GM19328 (cell line): ENCODE data around the gene ALG12.

Experiments used
- ATAC-seq: cut with Tn5 transposase; IDR thresholded peaks from one replicate; pipeline ENCODE4 v1.9.1; 2021; ENCODE audit warnings: mild to moderate bottlenecking, moderate library complexity; ENCODE audit not compliant: unreplicated experiment

ALG12 gene

GRCh38 chr22:49915610-49916009 is 2.6 kb downstream of the ALG12 start:
- ATAC-seq: no peak

DNA sequence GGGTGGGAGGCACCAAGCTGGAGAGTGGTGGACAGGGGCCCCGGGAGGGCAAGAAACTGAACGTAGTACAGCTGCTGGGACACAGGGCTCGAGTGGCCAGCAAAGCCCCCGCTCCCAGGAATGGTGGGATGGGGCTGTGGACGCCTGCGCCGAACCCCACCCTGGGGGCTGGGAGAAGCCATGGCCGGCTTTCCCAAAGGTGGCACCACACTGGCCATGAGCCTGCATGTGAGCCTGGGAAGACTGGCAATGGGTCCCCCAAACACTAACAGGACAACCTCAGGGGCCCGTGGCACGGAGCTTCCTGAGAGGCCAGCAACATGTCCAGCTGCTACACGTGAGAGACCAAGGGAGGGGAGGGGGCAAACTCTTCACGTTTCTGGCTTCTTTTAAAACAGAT is 4.0 kb downstream of the ALG12 start:
- no peak for ATAC-seq

DNA sequence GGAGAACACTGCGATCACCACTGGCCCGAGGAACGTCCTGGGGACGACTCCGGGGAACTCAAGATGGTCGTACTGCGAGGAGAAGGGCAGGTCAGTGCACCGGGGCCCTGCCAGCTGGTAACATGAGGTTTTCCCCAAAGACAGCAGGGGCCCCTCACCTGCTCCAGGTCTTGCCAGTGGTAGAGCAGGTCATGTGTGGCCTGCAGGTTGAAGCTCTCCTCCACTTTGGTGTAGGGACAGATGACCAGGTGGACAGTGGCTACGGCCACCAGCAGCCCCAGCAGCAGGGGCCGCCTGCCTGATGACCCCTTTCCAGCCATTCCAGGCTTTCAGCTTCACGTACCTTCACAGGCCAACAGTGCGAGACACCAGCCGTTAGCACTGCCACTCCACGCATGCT is 4.8 kb downstream of the ALG12 start:
- no peak for ATAC-seq

GRCh38 chr22:49913026-49913425 is 5.2 kb downstream of the ALG12 start:
- ATAC-seq: no peak

DNA sequence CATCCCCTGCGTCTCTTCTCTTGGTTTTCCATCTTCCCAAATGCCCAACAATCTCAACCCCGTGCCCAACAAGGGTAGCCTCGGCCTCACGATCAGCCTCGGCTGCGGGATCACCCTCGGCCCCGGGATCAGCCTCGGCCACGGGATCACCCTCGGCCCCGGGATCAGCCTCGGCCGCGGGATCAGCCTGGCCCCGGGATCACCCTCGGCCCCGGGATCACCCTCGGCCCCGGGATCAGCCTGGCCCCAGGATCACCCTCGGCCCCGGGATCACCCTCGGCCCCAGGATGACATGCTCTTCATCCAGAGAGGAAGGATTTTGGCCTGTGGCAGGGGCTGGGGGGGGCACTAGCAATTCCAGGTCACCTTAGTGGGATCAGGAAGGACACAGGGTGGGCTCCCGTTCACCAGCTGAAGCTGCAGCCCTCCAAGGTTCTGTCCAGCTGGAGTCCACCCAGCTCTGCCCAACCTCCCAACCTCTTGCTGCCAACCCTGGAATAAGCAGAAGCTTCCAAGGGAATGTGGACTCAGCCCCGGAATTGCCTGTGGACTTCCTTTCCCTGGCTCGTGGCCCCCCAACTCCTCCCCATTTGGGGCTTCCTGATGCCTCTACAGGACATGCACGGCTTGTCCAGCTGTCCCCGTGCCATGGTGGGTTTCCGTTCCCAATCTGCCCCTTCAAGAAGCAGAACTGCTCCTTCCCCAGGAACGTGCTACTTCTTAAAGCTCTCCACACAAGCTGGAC is 6.2 kb downstream of the ALG12 start:
- ATAC-seq: no peak

DNA sequence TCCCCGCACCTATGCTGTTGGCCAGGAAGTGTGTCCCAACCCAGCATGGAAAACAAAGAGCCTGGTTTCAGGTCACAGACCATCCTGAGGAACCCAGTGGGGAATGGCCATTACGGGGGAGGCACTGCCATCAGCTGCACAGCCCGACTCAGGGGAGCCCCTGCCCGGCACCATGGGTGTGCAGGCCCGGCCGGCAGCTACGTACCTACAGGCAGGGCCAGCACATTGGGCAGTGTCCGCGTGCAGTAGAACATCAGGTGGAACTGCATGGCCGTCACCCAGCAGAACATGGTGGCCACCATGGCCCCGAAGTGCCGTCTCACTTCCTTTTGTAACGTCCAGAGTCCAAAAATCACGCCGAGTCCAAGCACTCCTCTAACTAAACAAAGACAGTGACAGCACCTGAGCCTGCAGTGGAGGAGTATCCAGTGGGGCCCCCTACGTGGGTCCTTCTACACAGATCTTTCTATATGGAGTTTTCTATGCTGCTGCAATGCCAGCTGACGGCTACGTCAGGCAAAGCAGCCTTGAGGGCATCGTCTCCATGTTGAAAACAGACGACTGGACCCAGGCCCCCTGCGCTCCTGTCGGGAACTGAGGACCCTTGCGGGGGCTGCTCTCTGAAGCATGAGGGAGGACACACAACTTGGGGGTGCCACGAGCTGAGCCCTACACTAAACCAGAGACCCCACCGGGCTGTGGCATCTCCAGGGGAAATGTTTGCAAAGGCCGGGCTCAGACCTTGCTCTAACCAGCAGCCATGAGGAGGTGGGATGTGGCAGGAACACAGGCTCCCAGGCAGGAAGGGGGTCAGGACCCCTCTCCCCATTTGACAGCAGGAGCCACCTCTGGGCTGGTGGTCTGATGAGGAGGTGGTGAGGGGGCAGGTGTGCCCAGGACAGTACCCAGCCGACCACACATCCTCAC is 7.7 kb downstream of the ALG12 start:
- ATAC-seq: no peak

GRCh38 chr22:49909476-49910205 is 8.6 kb downstream of the ALG12 start:
- ATAC-seq: no peak

DNA sequence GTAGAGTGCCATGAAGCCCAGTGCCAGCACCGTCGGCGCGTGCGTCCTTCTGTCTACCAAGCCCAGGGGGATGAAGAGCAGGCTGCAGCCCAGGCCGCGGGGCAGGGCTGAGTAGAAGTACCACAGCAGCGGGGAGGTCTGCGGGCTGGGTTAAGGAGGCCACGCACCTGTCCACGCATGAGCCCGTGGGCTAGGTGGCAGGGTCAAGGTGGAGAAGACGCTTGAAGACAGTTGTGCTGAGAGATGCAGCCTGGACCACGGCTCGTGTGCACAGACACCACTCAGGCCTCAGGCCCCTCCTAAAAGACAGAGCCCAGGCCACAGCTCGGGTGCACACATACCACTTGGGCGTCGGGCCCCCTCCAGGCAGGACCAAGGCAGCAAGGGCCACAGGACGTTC is 10.4 kb downstream of the ALG12 start:
- no peak for ATAC-seq

GRCh38 chr22:49906799-49907290 is 11.4 kb downstream of the ALG12 start:
- ATAC-seq: no peak

DNA sequence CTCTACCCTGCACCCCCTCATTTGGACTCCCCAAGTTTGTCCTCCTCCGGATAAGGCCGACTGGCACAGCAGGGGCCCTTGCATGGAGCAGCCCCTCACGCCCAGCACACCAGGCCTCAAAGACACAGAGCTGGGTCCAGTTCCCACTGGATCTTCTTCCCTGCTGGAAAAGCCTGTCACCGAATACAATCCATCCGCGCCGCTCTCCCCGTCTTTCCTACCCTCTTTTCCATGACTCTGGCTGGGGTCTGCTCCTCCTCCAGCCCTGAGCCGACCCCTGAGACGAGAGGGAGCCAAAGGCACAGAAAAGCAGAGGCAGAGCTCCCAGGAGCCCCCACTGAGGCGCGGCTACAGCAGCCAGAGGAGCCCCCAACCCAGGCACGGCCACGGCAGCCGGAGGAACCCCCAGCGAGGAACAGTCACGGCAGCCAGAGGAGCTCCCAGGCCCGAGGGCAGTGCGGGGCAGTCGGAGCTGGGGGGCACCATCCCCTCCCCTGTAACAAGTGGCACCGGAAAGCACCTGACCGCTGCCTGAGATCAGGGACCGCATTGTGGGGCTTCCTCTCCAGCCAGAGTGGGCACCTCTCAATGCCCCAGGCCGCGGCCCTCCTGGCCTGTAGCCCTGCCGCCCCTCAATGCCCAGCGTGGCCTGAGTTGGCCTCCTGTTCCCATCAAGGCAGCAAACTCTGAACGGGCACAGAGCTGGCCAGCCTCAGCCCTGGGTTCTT is 12.0 kb downstream of the ALG12 start:
- ATAC-seq: no peak

GRCh38 chr22:49905465-49905864 is 12.8 kb downstream of the ALG12 start:
- no peak for ATAC-seq

DNA sequence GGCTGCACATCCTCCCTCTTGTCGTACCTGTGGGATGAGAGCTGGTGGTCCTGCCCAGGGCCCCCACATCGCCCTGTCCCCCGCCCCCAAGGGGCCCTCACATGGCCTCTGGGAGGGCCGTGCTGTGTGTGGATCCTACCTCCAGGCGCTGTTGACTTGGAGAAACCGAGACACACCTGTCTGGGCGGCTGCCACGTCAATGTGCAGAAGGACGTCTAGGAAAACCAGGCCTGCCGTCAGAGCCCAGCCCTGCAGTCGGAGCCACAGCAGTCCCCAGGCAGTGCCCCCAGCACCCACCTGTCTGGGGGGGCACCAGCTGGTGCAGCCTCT is 14.2 kb downstream of the ALG12 start:
- no peak for ATAC-seq

DNA sequence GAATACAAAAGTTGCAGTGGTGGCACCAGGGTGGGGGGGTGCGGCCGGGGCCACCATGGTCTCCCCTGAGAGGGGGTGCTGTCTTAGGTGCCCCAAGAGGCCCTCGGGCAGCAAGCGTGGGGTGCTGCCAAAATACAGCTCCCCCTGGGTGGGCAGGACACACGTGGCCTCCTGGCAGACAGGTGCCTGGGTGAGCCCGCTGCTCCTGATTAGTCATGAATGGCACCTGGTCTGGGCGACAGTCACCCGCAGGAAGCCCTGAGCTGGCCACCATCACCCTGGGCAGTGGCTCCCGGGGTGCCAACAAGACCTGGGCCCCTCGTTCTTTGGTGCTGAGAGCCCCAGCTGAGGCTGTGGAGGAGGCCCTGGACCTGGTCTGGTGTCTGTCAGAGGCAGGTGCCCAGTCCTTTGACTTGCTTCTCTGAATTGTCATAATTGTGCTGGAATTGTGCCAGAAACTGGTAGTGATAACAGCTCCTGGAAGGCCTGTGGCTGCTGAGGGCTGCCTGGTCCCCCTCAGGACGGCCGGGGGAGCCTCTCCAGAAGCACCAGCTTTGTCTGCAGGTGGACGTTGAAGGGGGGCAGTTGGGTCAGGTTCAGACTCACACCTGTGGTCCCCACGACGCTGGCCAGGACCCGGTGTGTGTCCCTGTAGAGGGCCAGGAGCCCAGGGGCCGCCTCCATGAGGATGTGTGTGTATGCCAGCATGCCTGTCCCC is 14.8 kb downstream of the ALG12 start:
- ATAC-seq: no peak

DNA sequence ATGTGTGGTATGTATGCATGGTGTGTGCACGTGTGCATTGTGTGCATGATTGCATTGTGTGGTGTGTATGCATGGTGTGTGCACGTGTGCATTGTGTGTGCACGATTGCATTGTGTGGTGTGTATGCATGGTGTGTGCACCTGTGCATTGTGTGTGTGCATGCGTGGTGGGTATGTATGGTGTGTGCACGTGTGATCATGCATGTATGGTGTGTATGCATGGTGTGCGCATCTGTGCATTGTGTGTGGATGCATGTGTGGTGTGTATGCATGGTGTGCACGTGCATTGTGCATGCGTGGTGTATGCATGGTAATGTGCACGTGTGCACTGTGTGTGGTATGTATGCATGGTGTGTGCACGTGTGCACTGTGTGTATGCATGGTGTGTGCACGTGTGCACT is 16.8 kb downstream of the ALG12 start:
- no peak for ATAC-seq

DNA sequence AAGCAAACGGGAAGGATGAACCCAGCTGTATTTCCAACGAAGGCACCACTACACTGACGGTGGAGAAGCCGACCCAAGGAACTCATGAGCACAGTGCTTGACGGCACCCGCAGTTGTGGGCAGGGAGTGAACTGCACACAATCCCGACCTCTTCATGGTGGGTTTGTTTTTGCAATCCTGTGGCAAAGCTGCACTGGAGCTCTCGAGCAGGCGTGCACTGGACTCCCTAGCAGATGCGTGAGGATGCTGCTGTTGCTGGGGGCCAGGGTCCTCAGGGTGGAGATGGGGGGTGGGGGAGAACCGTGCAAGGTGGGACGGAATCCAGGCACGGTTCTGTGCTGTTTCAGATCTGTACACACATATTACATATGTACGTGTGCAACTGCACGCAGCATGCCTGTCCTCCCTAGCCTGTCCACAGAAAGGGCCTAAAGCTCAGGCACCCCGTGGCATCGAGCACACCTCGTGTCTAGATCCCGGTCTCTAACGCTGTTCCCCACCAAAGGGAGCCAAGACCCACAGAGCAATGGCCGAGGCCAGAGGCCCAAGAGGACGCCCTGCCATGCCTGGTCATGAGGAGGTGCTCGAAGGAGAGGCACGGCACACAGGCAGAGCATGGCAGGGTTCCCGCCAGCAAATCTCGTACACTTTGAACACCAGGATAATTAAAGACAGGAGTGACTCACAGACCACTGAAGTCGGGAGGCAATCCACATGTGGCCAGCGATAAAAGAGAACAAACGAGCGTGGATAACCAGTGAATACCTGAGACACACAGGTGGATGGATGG is 17.6 kb downstream of the ALG12 start:
- ATAC-seq: no peak

DNA sequence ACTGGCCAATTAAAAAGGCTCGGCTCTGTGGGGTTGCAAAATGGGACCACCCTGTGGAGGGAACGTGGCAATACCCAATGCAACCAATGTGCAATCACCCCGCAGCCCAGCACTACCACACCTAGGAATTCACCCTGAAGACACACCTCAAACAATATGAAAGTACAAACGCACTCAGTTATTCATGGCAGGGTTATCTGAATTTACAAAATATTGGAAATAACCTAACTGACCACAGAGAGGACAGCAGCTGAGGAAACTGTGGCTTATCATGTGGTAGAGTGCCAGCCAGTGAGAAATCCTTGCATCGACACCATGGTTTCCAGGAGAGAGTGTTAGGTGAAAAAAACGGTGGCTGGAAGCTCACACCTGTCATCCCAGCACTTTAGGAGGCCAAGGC is 18.7 kb downstream of the ALG12 start:
- ATAC-seq: no peak

DNA sequence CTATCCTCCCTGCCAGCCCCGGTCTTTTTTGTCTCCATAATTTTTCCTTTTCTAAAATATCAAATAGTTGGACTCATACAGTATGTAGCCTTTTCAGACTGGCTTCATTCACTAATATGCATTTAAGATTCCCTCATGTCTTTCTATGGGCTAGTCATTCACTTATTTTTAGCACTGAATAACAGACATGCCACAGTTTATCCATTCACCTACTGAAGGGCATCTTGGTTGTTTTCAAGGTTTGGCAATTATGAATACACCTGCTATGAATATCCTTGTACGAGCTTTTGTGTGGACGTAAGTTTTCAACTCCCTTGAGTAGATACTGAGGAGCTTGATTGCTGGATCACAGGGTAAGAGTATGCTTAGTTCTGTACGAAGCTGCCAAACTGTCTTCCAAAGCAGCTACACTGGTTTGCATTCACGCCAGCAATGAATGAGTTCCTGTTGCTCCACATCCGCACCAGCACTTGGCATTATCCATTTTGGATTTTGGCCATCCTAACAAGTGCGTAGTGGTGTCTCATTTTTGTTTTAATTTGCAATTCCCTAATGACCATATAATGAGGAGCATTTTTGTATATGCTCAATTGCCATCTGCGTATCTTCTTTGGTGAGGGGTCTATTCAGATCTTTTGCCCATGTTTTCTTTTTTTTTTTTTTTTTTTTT is 21.1 kb downstream of the ALG12 start:
- ATAC-seq: no peak

DNA sequence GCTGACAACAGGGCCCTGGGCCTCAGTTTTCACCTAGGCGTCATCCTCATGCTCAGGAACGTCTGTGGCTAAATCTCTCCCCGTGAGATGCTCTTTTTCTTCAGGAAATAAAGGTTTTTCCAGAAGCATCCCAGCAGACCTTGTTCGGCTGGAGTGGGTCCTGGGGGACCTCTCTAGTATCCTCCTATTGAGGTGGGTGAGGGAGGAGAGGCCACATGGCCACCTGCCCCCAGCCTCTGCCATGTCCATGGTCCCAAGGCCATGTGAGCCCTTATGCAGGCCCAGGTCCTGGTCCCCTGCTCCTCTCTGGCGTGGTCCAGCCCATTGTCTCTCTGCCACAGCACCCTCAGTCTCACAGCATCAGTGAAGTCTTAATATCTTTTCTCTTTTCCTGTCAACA is 22.0 kb downstream of the ALG12 start:
- no peak for ATAC-seq
